RWPE2 (cell line): Measurements from ENCODE around the gene CALML5.

ENCODE experiments used
- ATAC-seq: fragments of 200-7000 bp; cut with Tn5 transposase; 3 replicates; pipeline ENCODE4 v1.9.1; 2021; ENCODE audit warnings: low read depth
- DNase-seq: peaks from one replicate; pipeline ENCODE4 v3.0.0-alpha.2; 2020; ENCODE audit warnings: low spot score
- H3K27ac ChIP-seq: fragments of 450-650 bp; 2 replicates; pipeline ENCODE4 v1.5.1; 2017; ENCODE audit warnings: mild to moderate bottlenecking; ENCODE audit not compliant: poor library complexity, severe bottlenecking
- H3K27me3 ChIP-seq: fragments of 250-450 bp; sonication (Bioruptor Pico); 2 replicates; pipeline ENCODE4 v1.5.1; 2021; ENCODE audit warnings: mild to moderate bottlenecking, moderate library complexity; ENCODE audit not compliant: insufficient read depth, poor library complexity, severe bottlenecking
- H3K36me3 ChIP-seq: fragments of 250-450 bp; sonication (Bioruptor Pico); 2 replicates; pipeline ENCODE4 v1.5.1; 2020; ENCODE audit warnings: low read depth, mild to moderate bottlenecking, moderate library complexity
- H3K4me1 ChIP-seq: fragments of 250-450 bp; sonication (Bioruptor Pico); 2 replicates; pipeline ENCODE4 v1.5.1; 2021; ENCODE audit warnings: mild to moderate bottlenecking, moderate library complexity; ENCODE audit not compliant: insufficient read depth, poor library complexity, severe bottlenecking
- H3K4me3 ChIP-seq: fragments of 250-450 bp; sonication (Bioruptor Pico); 2 replicates; pipeline ENCODE4 v1.5.1; 2021; ENCODE audit warnings: mild to moderate bottlenecking, moderate library complexity; ENCODE audit not compliant: severe bottlenecking
- H3K9me3 ChIP-seq: fragments of 250-450 bp; sonication (Bioruptor Pico); 2 replicates; pipeline ENCODE4 v1.5.1; 2021; ENCODE audit warnings: mild to moderate bottlenecking, moderate library complexity; ENCODE audit not compliant: severe bottlenecking
- TF ChIP-seq, protein P1 (sequence below): fragments of 450-650 bp; IDR thresholded peaks from one replicate; pipeline ENCODE4 v1.5.1; 2017; ENCODE audit warnings: mild to moderate bottlenecking, moderate library complexity; ENCODE audit not compliant: poor library complexity, severe bottlenecking

The CALML5 gene

DNA sequence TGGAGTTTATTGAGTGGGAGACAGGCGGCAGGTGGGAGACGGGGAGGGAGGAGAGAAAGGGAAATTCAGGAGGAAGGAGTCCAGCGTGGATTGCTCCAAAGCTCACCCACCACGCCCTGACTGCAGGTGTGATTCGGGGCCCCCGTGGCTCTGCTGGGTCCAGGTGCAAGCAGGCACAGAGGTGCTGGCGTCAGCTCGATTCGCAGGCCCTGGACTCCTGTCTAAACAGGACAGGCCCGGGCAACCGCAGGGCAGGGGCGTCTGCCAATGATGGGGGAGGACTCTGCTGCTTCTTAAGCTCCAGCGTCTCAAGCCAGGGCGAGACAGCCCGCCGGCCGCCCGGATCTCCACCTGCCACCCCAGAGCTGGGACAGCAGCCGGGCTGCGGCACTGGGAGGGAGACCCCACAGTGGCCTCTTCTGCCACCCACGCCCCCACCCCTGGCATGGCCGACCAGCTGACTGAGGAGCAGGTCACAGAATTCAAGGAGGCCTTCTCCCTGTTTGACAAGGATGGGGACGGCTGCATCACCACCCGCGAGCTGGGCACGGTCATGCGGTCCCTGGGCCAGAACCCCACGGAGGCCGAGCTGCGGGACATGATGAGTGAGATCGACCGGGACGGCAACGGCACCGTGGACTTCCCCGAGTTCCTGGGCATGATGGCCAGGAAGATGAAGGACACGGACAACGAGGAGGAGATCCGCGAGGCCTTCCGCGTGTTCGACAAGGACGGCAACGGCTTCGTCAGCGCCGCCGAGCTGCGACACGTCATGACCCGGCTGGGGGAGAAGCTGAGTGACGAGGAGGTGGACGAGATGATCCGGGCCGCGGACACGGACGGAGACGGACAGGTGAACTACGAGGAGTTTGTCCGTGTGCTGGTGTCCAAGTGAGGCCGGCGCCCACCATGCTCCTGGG, 25.5 kb upstream of the CALML5 start, which contains the start of gene CALML3:
CALML3 (plus strand) TSS at position 321 of the 920 bp plus-strand sequence; CDS start at position 446, 125 bp downstream.
- Histone ChIP-seq H3K36me3 (no peaks in the 10 kb centered on the region), H3K27me3 (no peaks in the 10 kb centered on the region), H3K27ac (peak within 1 kb of the TSS; percentile 4), H3K9me3 (no peaks in the 10 kb centered on the region), H3K4me1 (peaks cover 15% of the 10 kb centered on the region), H3K4me3 (no peak within 1 kb of the TSS)
- TF ChIP-seq, protein P1, sequence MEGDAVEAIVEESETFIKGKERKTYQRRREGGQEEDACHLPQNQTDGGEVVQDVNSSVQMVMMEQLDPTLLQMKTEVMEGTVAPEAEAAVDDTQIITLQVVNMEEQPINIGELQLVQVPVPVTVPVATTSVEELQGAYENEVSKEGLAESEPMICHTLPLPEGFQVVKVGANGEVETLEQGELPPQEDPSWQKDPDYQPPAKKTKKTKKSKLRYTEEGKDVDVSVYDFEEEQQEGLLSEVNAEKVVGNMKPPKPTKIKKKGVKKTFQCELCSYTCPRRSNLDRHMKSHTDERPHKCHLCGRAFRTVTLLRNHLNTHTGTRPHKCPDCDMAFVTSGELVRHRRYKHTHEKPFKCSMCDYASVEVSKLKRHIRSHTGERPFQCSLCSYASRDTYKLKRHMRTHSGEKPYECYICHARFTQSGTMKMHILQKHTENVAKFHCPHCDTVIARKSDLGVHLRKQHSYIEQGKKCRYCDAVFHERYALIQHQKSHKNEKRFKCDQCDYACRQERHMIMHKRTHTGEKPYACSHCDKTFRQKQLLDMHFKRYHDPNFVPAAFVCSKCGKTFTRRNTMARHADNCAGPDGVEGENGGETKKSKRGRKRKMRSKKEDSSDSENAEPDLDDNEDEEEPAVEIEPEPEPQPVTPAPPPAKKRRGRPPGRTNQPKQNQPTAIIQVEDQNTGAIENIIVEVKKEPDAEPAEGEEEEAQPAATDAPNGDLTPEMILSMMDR = no peak
- no peak for ATAC-seq
- no peak for DNase-seq

DNA sequence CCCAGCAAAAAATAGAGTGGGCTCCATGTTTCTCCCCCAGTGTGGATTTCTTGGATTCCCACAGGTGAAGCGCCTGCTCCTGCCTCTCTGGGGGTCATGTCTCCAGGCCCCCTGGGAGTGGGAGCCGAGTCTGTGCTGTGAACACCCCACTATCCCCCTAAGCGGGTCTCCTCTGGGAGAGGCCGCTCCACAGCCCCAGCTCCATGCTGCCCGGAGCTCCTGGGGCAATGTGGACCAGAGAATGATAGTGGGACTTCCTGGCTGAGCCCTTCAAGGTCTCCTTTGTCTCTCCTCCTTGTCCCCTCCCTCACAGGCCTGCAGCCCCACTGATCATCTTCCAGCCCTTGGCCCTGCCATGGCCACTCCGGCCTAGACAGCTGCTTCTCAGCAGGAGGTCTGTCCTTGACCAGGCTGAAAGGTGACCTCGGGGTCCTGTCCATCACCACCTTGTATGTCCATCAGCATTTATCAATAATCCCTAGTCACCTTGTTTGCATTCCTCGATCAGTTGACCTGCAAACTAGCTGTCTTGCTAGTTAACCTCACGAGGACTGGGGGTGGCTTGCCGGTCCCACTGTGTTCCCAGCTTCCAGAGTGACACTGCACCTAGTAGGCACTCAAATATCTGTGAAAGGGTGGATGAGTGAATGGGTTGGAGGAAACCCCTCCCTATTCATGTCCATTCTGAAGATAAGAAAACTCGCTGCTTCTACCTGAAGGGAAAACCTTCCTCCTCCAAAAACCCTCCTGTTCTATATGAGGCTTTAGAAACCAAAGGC, 24.6 kb upstream of the CALML5 start:
- H3K4me1 ChIP-seq = peaks cover 15% of the 10 kb centered on the region
- ATAC-seq = no peak
- no peak for DNase-seq
- no peaks in the 10 kb centered on the region for H3K36me3 ChIP-seq
- no peaks in the 10 kb centered on the region for H3K9me3 ChIP-seq
- no peak overlapping the region for H3K4me3 ChIP-seq
- no peak overlapping the region for H3K27ac ChIP-seq
- TF ChIP-seq, protein P1 = no peak
- no peaks in the 10 kb centered on the region for H3K27me3 ChIP-seq

DNA sequence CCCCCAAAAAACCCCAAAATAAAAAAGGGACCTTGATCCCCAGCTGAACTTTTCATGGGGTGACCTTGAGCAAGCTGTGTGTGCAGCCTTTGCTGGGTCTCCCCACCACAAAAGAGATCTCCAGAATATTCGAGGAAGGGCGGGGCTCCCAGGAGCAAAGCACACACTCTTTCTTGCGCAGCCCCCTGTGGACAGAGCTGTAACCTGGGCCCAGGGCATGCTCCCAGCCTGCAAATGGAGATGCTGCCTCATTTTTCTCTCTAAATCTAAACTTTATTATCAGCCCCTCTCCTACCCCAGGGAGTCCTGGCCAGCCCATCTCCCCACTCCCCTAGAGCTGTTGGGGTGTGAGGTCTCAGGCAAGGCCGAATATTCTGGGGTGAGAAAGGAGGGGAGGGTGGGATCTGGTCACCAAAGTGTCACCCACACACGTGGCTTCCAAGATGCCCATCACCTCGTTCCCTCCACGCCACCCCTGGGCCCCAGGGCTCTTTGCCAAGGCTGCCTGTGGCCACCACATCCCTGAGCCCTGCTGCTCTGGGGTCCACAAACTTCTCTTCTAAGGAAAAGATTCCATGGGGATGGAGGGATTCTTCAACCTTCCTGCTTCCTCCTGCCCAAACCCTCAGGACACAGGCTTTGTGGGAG, 23.7 kb upstream of the CALML5 start:
- DNase-seq = no peak
- TF ChIP-seq, protein P1 = no peak

DNA sequence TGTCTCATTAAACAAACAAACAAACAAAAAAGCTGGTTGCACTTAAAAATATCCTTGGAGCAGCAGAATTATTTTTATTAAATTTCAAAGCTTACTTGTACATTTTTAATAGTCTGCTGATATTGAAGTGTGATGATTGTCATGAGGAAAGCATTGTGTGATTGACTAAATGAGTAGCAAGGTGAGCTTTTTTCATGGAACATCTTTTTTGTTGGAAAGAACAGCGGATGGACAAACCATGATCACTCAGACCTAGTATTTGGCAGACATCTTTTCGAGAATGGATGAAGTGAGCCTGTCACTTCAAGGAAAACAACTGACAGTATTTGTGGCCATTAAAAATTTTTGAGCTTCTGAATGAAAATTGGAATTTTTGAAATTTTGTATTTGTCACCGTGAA, 19.7 kb upstream of the CALML5 start:
- H3K9me3 ChIP-seq = no peaks in the 10 kb centered on the region
- H3K4me1 ChIP-seq = no peaks in the 10 kb centered on the region
- H3K36me3 ChIP-seq = no peaks in the 10 kb centered on the region
- no peak overlapping the region for H3K4me3 ChIP-seq
- no peaks in the 10 kb centered on the region for H3K27me3 ChIP-seq
- H3K27ac ChIP-seq = no peak overlapping the region
- TF ChIP-seq, protein P1 = no peak
- DNase-seq (no peak), ATAC-seq (no peak)

More for the DNA sequence above, 23.7 kb upstream of the CALML5 start:
- ATAC-seq = no peak
- peaks cover 15% of the 10 kb centered on the region for H3K4me1 ChIP-seq
- H3K27ac ChIP-seq = no peak overlapping the region
- H3K27me3 ChIP-seq = no peaks in the 10 kb centered on the region
- no peaks in the 10 kb centered on the region for H3K9me3 ChIP-seq
- no peaks in the 10 kb centered on the region for H3K36me3 ChIP-seq
- H3K4me3 ChIP-seq = no peak overlapping the region
